Measurements from ENCODE around the gene NUCB2.

- TF ChIP-seq POLR2A (IDR thresholded peaks at IDR 0.05; ENCODE audit: low read depth, low read length) (no peak), CBX5 (IDR thresholded peaks at IDR 0.05; ENCODE audit: low read depth) (no peak), BCLAF1 (IDR thresholded peaks at IDR 0.05) (no peak), ATF2 (IDR thresholded peaks at IDR 0.05; ENCODE audit: low read length) (no peak), CTCF (IDR thresholded peaks at IDR 0.05 in 2 of 3, conservative IDR thresholded peaks at IDR 0.05 in 1 of 3; ENCODE audit: control insufficient read depth in 2 of 3, extremely low read depth in 1 of 3, insufficient read depth in 1 of 3, low read depth in 3 of 3, low read length in 3 of 3) (no peak), KAT2A (conservative IDR thresholded peaks at IDR 0.05; ENCODE audit: control insufficient read depth, low read depth, low read length) (no peak), POLR2AphosphoS5 (IDR thresholded peaks at IDR 0.05; ENCODE audit: low read length) (no peak), EP300 (IDR thresholded peaks at IDR 0.05; ENCODE audit: borderline replicate concordance in 1 of 2, control insufficient read depth in 1 of 2, low read depth in 2 of 2, low read length in 2 of 2) (no peak), MYC (IDR thresholded peaks at IDR 0.05; ENCODE audit: insufficient read depth, insufficient read length, insufficient replicate concordance, low read length, severe bottlenecking) (no peak)
Measured at GRCh38 chr11:17229481-17230152, 46.9 kb upstream of the NUCB2 start.

Measured in GM12878 (cell line).